ENCODE data around the gene ACOXL. TPM values are rescaled to one million over a fixed set of nuclear protein-coding genes. Genes with fewer than 3 reads are reported as not detected.

Gene ACOXL
- total and polyA plus RNA-seq, 2 of the 8 experiments (the other 6 are each of a cell fraction or from before 2014, with no cell fraction given) = 11.4 to 20.6 TPM

DNA sequence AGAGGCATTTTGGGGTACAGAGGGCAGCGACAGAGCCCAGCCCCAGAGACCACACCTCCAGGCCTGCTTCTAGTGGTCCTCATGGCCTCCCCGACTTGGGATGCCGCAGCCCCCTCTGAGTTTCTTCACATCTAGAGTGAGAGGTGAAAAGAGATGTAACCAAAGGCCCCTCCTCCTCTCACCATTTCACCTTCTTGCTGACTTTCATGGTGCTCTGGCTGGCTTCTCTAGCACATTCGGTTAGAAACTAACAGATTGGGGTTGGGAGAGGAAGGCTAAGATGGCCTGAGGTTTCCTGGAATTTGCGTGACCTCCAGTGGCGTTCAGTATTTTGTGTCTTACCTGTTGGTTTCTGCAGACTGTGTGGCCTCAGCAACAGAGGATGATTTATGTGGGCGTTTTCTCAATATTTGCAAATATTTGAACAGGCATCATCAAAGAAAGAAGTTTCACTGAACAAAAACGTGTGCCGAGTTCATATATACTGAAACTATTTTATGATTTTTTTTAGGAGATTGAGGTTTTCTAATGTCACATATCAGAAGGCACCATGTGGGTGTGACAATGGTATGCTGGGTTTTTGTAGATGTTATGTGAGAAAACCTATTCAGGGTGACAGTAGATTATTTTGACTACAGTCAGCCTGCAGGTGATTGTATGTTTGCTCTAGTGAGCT lies 318.5 kb downstream of the ACOXL start:
- Histone ChIP-seq H3K4me2 (ENCODE audit: insufficient read depth in 1 of 2, low read depth in 2 of 2, low read length in 2 of 2) (no peak overlapping the region), H4K20me1 (replicated peaks in 1 of 2; ENCODE audit: control insufficient read depth in 1 of 2, insufficient read depth in 2 of 2, low read length in 2 of 2) (no peaks in the 10 kb centered on the region), H2BK12ac (ENCODE audit: low read depth, low read length) (no peak overlapping the region), H3K36me3 (ENCODE audit: control insufficient read depth in 2 of 4, insufficient read depth in 4 of 4, low read length in 3 of 4) (no peaks in the 10 kb centered on the region; a peak in 2 of 8 replicates), H4K91ac (replicated peaks; ENCODE audit: insufficient read length, low read length) (no peak overlapping the region), H3K4ac (replicated peaks; ENCODE audit: insufficient read length, low read depth, low read length) (no peak overlapping the region), H3K9ac (replicated peaks in 1 of 4; ENCODE audit: extremely low read depth in 1 of 4, low read depth in 3 of 4, low read length in 3 of 4) (no peak overlapping the region), H3K14ac (ENCODE audit: insufficient read length) (no peak overlapping the region), H3K27ac (ENCODE audit: low read depth, low read length) (no peak overlapping the region), H2BK20ac (ENCODE audit: low read length) (no peak overlapping the region), H3K4me1 (replicated peaks in 1 of 4; ENCODE audit: control insufficient read depth in 3 of 4, insufficient read depth in 4 of 4, low read length in 3 of 4) (no peaks in the 10 kb centered on the region), H3K79me2 (ENCODE audit: control insufficient read depth in 1 of 2, insufficient read depth in 2 of 2, low read length in 2 of 2) (no peaks in the 10 kb centered on the region), H3K27me3 (replicated peaks in 1 of 4; ENCODE audit: control insufficient read depth in 3 of 4, extremely low read depth in 1 of 4, insufficient read depth in 3 of 4, low read length in 3 of 4) (no peaks in the 10 kb centered on the region), H3K23me2 (ENCODE audit: low read depth, low read length) (no peaks in the 10 kb centered on the region), H4K5ac (ENCODE audit: insufficient read length, low read depth, low read length) (no peak overlapping the region), H2BK120ac (replicated peaks; ENCODE audit: low read depth, low read length) (no peak overlapping the region), H3K9me3 (ENCODE audit: insufficient read depth in 2 of 2, low read depth in 1 of 2, low read length in 1 of 2) (no peaks in the 10 kb centered on the region), H2BK15ac (ENCODE audit: low read length) (no peak overlapping the region), H2AFZ (ENCODE audit: low read length) (no peak overlapping the region), H2BK5ac (ENCODE audit: low read depth, low read length) (no peak overlapping the region), H3K56ac (replicated peaks; ENCODE audit: insufficient read length, low read depth, low read length) (no peak overlapping the region), H3K4me3 (ENCODE audit: extremely low read depth in 1 of 4, insufficient read depth in 2 of 4, low read depth in 3 of 4, low read length in 4 of 4) (no peak overlapping the region), H3K18ac (ENCODE audit: extremely low read depth, low read length) (no peak overlapping the region), H2AK5ac (ENCODE audit: low read depth, low read length) (no peak overlapping the region), H3K79me1 (ENCODE audit: low read depth, low read length) (no peaks in the 10 kb centered on the region), H4K8ac (ENCODE audit: extremely low read depth, insufficient read depth, low read length) (no peak overlapping the region), H3K23ac (ENCODE audit: insufficient read length) (no peak overlapping the region)
- WGBS, 2 experiments (ENCODE audit: extremely low coverage in 1 of 2, insufficient coverage in 1 of 2, insufficient read length in 1 of 2, insufficient replicate concordance in 2 of 2, low coverage in 1 of 2, low lambda C conversion rate in 2 of 2, missing lambda C conversion rate in 1 of 2) = 87% methylated on average over 8 of the region's 9 CpGs; no CpG with 5 or more reads in 1 of the 2 experiments
- CTCF ChIA-PET (ENCODE audit: partially characterized antibody) = interaction anchor here (2.5 kb wide), 1 partner anchor 18 kb away, joined by 7 read pairs; no protein-coding TSS in a partner anchor
- POLR2A ChIA-PET (ENCODE audit: partially characterized antibody) = no interaction called here
- DNase-seq (ENCODE audit: low read depth in 1 of 2, low spot score in 2 of 2) (peak in 1 of 2 experiments; percentile 17), FAIRE-seq (no peak)
- no peak for TF ChIP-seq BCL11A (IDR thresholded peaks at IDR 0.05; ENCODE audit: low read depth in 2 of 2, low read length in 2 of 2)
- no peak for TF ChIP-seq EGR1 (IDR thresholded peaks at IDR 0.05; ENCODE audit: borderline replicate concordance, low read depth, low read length)
